Purkinje cell (primary cell): ENCODE measurements around the gene RGS18. TPM values are rescaled to one million over a fixed set of nuclear protein-coding genes. Genes with fewer than 3 reads are reported as not detected.

Experiments used
- polyA plus RNA-seq: library from polyadenylated mRNA; unstranded; fragments of >200 nt; fragmentation: Nextera tagmentation; gene quantifications from 2 replicates; pipeline ENCODE4 v1.2.1, GENCODE V29; 2014

Gene RGS18
- polyA plus RNA-seq, result not detected in 2 replicates

DNA sequence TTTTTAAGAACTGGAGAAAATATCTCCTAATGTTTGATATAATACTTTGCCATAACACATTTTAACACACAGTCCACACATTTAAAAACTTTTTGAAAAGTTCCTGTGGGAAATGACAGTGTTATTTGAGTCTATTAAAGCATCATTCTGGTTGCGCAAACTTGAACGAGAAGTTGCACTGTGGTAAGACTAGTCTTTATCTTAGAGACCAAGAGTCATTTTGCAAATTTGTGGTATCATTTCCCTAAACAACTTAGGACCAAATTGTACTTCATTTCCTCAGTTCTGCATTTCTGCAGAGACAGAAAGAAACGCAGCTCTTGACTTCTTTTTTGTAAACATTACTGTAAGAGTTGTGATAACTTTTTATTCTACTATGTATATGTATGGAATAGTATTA is at the start of gene RGS18:
TSS of gene RGS18 (plus strand) at position 282 of the 400 bp plus-strand sequence. CDS start 176 bp downstream, outside the sequence.

Other genes starting within 250 kb of the RGS18 start
- gene RGS21, start 158.5 kb downstream of the RGS18 start, polyA plus RNA-seq, result not detected in 2 replicates